Panc1 (cell line): ENCODE measurements around the gene CGB1.

Experiments
- POLR2AphosphoS5 ChIP-seq: IDR thresholded peaks from 2 replicates; pipeline ENCODE4 v1.6.1; 2012; ENCODE audit warnings: mild to moderate bottlenecking, low read depth, low read length, moderate library complexity
- TCF7L2 ChIP-seq: IDR thresholded peaks from 2 replicates; pipeline ENCODE4 v1.6.1; 2011; ENCODE audit warnings: mild to moderate bottlenecking, low read depth, low read length, inconsistent platforms
- TF ChIP-seq, protein P1 (sequence below): fragments of 450-650 bp; IDR thresholded peaks from 2 replicates; pipeline ENCODE4 v1.5.1; 2017; ENCODE audit warnings: mild to moderate bottlenecking

DNA sequence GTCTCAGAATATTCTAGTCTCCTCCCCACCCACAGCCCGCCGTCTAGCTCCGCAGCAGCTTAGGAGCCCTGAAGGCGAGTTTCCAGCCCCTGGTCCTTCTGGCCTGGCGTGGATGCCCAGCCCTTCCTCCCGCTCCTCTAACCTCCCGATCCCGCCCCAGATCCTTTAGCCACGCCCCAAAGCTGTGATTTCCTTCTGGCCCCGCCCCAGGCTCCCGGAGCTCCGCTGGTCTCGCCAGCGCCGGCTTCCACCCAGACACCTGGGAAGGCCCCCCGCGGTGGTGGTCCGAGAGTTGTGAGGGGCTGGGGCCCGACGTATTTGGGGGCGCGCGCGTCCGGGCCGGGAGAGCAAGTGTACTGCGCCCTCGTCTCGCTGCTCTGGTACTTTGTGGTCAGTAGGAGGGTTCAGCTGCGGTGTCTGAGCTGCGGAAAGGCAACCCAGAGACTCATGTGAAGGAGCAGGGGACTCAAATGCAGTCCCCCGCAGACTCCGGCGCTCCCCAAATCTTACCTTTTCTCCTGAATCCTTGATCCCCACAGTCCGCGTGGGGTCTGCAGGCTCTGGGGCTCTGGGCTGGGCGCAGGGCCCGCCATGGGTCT lies 21.0 kb upstream of the CGB1 start, which contains the start of gene CGB7:
- TF ChIP-seq, protein P1, sequence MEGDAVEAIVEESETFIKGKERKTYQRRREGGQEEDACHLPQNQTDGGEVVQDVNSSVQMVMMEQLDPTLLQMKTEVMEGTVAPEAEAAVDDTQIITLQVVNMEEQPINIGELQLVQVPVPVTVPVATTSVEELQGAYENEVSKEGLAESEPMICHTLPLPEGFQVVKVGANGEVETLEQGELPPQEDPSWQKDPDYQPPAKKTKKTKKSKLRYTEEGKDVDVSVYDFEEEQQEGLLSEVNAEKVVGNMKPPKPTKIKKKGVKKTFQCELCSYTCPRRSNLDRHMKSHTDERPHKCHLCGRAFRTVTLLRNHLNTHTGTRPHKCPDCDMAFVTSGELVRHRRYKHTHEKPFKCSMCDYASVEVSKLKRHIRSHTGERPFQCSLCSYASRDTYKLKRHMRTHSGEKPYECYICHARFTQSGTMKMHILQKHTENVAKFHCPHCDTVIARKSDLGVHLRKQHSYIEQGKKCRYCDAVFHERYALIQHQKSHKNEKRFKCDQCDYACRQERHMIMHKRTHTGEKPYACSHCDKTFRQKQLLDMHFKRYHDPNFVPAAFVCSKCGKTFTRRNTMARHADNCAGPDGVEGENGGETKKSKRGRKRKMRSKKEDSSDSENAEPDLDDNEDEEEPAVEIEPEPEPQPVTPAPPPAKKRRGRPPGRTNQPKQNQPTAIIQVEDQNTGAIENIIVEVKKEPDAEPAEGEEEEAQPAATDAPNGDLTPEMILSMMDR, result no peak
- TF ChIP-seq POLR2AphosphoS5 (no peak), TCF7L2 (no peak)
